ENCODE results near the gene ADAMTS16. TPM values are rescaled to one million over a fixed set of nuclear protein-coding genes. Genes with fewer than 3 reads are reported as not detected.

Gene ADAMTS16
- total RNA-seq, 6 experiments from 2014 or later, result 0.26 to 0.70 (median 0.50) TPM; not detected in 1

DNA sequence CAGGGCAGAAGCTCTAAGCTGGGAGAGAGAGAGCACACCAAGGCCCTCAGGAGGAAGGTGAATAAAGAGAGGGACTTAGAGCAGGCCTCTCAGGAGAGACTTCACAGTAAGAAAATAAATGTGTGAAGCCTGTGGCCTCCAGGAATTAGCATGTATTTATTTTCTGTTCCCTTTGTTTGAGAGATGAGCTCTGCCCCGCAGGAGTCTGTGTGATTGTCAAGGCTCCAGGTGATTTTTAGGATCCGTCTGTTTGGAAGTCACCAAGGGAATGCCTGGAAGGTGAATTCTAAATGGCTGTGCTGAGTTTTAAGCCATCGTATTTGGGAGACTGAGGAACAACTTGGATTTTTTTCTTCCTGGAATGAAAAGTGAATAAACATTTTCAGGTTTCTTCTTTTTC, 174.0 kb downstream of the ADAMTS16 start:
- Mint-ChIP-seq H3K4me1 (ENCODE audit: low read depth) (peaks cover 19% of the 10 kb centered on the region; the same call in 1 of the 2 replicates), H3K27ac (no peak overlapping the region), H3K9me3 (peaks cover 3% of the 10 kb centered on the region; the same call in 1 of the 2 replicates), H3K36me3 (ENCODE audit: low read depth) (no peaks in the 10 kb centered on the region), H3K4me3 (no peak overlapping the region), H3K27me3 (ENCODE audit: insufficient read depth) (peaks cover 8% of the 10 kb centered on the region)
- TF ChIP-seq, protein P1, sequence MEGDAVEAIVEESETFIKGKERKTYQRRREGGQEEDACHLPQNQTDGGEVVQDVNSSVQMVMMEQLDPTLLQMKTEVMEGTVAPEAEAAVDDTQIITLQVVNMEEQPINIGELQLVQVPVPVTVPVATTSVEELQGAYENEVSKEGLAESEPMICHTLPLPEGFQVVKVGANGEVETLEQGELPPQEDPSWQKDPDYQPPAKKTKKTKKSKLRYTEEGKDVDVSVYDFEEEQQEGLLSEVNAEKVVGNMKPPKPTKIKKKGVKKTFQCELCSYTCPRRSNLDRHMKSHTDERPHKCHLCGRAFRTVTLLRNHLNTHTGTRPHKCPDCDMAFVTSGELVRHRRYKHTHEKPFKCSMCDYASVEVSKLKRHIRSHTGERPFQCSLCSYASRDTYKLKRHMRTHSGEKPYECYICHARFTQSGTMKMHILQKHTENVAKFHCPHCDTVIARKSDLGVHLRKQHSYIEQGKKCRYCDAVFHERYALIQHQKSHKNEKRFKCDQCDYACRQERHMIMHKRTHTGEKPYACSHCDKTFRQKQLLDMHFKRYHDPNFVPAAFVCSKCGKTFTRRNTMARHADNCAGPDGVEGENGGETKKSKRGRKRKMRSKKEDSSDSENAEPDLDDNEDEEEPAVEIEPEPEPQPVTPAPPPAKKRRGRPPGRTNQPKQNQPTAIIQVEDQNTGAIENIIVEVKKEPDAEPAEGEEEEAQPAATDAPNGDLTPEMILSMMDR (IDR thresholded peaks at IDR 0.05), result no peak
- no peak for DNase-seq

DNA sequence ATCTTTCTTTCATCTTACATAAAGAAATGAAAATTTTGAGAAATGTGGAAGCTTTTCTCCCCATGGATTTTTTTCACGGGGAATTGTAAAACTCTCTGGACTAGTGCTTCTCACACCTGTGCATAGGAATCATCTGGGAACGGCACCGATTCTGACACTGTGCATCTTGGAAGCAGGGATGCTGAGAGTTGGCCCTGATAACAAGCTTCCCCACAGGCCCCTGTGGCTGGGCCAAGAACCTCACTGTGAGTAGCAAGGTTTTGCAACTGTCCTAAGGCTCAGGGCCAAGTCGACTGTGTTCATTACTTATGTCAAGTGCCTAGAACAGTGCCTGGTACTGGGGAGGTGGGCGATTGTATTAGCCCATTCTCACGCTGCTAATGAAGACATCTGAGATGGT, 174.5 kb downstream of the ADAMTS16 start:
- Mint-ChIP-seq H3K27ac (no peak overlapping the region), H3K9me3 (peaks cover 3% of the 10 kb centered on the region; the same call in 1 of the 2 replicates), H3K36me3 (ENCODE audit: low read depth) (no peaks in the 10 kb centered on the region), H3K27me3 (ENCODE audit: insufficient read depth) (peaks cover 12% of the 10 kb centered on the region), H3K4me3 (no peak overlapping the region), H3K4me1 (ENCODE audit: low read depth) (peaks cover 19% of the 10 kb centered on the region; the same call in 1 of the 2 replicates)
- no peak for DNase-seq
- TF ChIP-seq, protein P1 (IDR thresholded peaks at IDR 0.05), result no peak

DNA sequence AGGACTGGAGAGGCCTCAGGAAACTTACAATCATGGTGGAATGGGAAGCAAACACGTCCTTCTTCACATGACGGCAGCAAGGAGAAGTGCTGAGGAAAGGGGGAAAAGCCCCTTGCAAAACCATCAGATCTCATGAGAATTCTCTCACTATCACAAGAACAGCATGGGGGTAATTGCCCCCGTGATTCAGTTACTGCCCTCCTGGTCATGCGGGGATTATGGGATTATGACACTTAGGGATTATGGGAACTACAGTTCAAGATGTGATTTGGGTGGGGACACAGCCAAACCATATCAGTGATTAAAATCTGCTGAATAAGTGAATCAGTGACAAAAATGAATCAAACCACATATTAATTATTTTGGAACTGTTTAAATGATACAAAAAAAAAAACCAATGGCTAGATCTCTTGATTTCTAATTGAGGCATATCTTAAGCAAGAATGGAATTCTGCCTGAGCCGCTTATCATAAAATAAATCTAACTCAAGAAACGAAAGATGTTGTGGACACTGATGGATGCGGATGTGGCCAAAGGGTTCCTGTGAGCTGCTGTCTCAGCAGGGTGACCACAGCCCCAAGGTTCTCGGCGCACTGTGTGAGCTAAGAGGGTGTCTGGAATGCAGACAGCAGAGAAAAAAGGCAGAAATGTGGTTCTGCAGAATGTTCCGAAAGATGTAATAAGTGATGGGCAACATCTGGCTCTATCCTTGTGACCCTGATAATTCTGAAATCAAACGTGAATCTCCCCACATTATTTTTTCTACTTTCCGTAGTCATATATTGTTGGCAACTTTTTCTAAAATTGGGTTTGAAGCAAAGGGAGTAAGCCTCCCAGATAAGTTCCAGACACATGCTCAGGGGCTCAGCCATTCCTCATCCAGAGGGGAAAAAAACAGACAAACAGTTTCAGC, 175.2 kb downstream of the ADAMTS16 start:
- Mint-ChIP-seq H3K36me3 (ENCODE audit: low read depth) (no peaks in the 10 kb centered on the region), H3K27ac (no peak overlapping the region), H3K4me1 (ENCODE audit: low read depth) (peaks cover 19% of the 10 kb centered on the region; the same call in 1 of the 2 replicates), H3K27me3 (ENCODE audit: insufficient read depth) (peaks cover 10% of the 10 kb centered on the region; the same call in 1 of the 2 replicates), H3K9me3 (peaks cover 3% of the 10 kb centered on the region; the same call in 1 of the 2 replicates), H3K4me3 (no peak overlapping the region)
- TF ChIP-seq, protein P1 (IDR thresholded peaks at IDR 0.05), result no peak
- DNase-seq, result no peak

DNA sequence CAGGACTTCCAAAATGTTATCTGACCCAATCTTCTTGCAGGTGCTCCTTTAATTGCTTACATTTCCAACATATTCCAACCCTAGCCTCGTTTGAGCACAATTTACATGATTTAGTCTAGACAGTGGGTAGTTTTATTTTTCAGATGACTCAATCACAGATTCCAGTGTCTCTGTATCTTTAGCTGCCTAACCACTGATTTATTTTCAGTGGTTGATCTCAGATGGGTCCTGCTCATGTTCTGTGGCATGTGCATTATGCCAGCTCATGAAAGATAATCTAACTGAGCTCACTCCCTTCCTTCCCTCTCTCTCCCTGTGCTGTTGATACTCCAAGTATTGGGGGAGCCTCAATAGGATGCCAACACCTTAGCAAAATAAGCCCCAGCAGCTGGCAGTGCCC, 176.2 kb downstream of the ADAMTS16 start:
- Mint-ChIP-seq H3K4me1 (ENCODE audit: low read depth) (peaks cover 19% of the 10 kb centered on the region; the same call in 1 of the 2 replicates), H3K4me3 (no peak overlapping the region), H3K27me3 (ENCODE audit: insufficient read depth) (peaks cover 13% of the 10 kb centered on the region; the same call in 1 of the 2 replicates), H3K36me3 (ENCODE audit: low read depth) (no peaks in the 10 kb centered on the region), H3K27ac (no peak overlapping the region), H3K9me3 (no peaks in the 10 kb centered on the region; the same call in 1 of the 2 replicates)
- TF ChIP-seq, protein P1 (IDR thresholded peaks at IDR 0.05), result no peak
- DNase-seq, result peak; percentile 40

DNA sequence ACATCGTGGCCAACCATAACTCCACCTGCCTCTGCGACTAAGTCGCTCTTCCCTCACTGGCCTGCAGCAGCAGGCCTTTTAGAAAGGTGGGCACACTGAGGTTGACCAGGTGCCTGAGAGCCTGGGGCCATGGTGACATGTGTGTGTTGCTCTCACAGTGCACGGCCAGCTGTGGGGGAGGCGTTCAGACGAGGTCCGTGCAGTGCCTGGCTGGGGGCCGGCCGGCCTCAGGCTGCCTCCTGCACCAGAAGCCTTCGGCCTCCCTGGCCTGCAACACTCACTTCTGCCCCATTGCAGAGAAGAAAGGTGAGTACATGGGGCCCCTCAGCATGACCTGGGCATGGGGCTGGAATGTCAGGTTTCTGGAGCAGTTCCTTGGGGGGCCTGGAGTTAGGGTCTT, 177.8 kb downstream of the ADAMTS16 start:
- no peaks in the 10 kb centered on the region; the same call in 1 of the 2 replicates for H3K9me3 Mint-ChIP-seq
- TF ChIP-seq, protein P1 (IDR thresholded peaks at IDR 0.05), result no peak
- H3K27me3 Mint-ChIP-seq (ENCODE audit: insufficient read depth), result peaks cover 16% of the 10 kb centered on the region
- H3K4me3 Mint-ChIP-seq, result no peak overlapping the region
- H3K4me1 Mint-ChIP-seq (ENCODE audit: low read depth), result peaks cover 15% of the 10 kb centered on the region; the same call in 1 of the 2 replicates
- no peaks in the 10 kb centered on the region for H3K36me3 Mint-ChIP-seq (ENCODE audit: low read depth)
- no peak overlapping the region for H3K27ac Mint-ChIP-seq
- no peak for DNase-seq
